Activated T-cell treated with anti-CD3 and anti-CD28 coated beads, Interleukin-2, amount 50 U/mL, for 24 hours (primary cell): ENCODE results near the gene C1orf52.

Experiments
- DNase-seq: peaks from one replicate; pipeline ENCODE4 v3.0.0-alpha.2; 2020
- H3K27ac Mint-ChIP-seq: 2 replicates; pipeline ENCODE4 v1.8.0; 2020; ENCODE audit warnings: mild to moderate bottlenecking, mixed read lengths
- H3K27me3 Mint-ChIP-seq: 2 replicates; pipeline ENCODE4 v1.8.0; 2020; ENCODE audit warnings: mixed read lengths
- H3K36me3 Mint-ChIP-seq: 2 replicates; pipeline ENCODE4 v1.8.0; 2020; ENCODE audit warnings: low read depth, mixed read lengths
- H3K4me1 Mint-ChIP-seq: 2 replicates; pipeline ENCODE4 v1.8.0; 2020; ENCODE audit warnings: low read depth, mixed read lengths
- H3K4me3 Mint-ChIP-seq: 2 replicates; pipeline ENCODE4 v1.8.0; 2020; ENCODE audit warnings: mild to moderate bottlenecking, moderate library complexity, mixed read lengths
- H3K9me3 Mint-ChIP-seq: 2 replicates; pipeline ENCODE4 v1.8.0; 2020; ENCODE audit warnings: mixed read lengths

Gene C1orf52

GRCh38 chr1:85230305-85230977 lies 29.0 kb downstream of the C1orf52 start:
- Mint-ChIP-seq H3K36me3 (no peaks in the 10 kb centered on the region), H3K4me3 (no peak overlapping the region), H3K4me1 (no peaks in the 10 kb centered on the region), H3K9me3 (no peaks in the 10 kb centered on the region), H3K27me3 (no peaks in the 10 kb centered on the region), H3K27ac (no peak overlapping the region)
- DNase-seq: no peak

GRCh38 chr1:85229574-85230097 lies 29.8 kb downstream of the C1orf52 start:
- H3K4me1 Mint-ChIP-seq: no peaks in the 10 kb centered on the region
- DNase-seq: no peak
- H3K36me3 Mint-ChIP-seq: no peaks in the 10 kb centered on the region
- no peaks in the 10 kb centered on the region for H3K9me3 Mint-ChIP-seq
- no peaks in the 10 kb centered on the region for H3K27me3 Mint-ChIP-seq
- no peak overlapping the region for H3K27ac Mint-ChIP-seq
- H3K4me3 Mint-ChIP-seq: no peak overlapping the region

GRCh38 chr1:85228972-85229371 lies 30.5 kb downstream of the C1orf52 start:
- Mint-ChIP-seq H3K9me3 (no peaks in the 10 kb centered on the region), H3K4me3 (no peak overlapping the region), H3K4me1 (no peaks in the 10 kb centered on the region), H3K27me3 (no peaks in the 10 kb centered on the region), H3K27ac (no peak overlapping the region), H3K36me3 (no peaks in the 10 kb centered on the region)
- DNase-seq: no peak

GRCh38 chr1:85225624-85226380 lies 33.7 kb downstream of the C1orf52 start:
- Mint-ChIP-seq H3K4me3 (no peak overlapping the region), H3K4me1 (no peaks in the 10 kb centered on the region), H3K36me3 (no peaks in the 10 kb centered on the region), H3K9me3 (no peaks in the 10 kb centered on the region), H3K27me3 (no peaks in the 10 kb centered on the region), H3K27ac (no peak overlapping the region)
- DNase-seq: no peak

GRCh38 chr1:85224734-85225623 lies 34.5 kb downstream of the C1orf52 start:
- Mint-ChIP-seq H3K27ac (no peak overlapping the region), H3K9me3 (no peaks in the 10 kb centered on the region), H3K4me1 (no peaks in the 10 kb centered on the region), H3K36me3 (no peaks in the 10 kb centered on the region), H3K27me3 (no peaks in the 10 kb centered on the region), H3K4me3 (no peak overlapping the region)
- DNase-seq: no peak

GRCh38 chr1:85224295-85224694 lies 35.2 kb downstream of the C1orf52 start:
- Mint-ChIP-seq H3K4me3 (no peak overlapping the region), H3K27me3 (no peaks in the 10 kb centered on the region), H3K27ac (no peak overlapping the region), H3K36me3 (no peaks in the 10 kb centered on the region), H3K9me3 (no peaks in the 10 kb centered on the region), H3K4me1 (no peaks in the 10 kb centered on the region)
- no peak for DNase-seq

- Mint-ChIP-seq H3K4me3 (no peak overlapping the region), H3K36me3 (no peaks in the 10 kb centered on the region), H3K27ac (no peak overlapping the region), H3K27me3 (no peaks in the 10 kb centered on the region), H3K9me3 (no peaks in the 10 kb centered on the region), H3K4me1 (no peaks in the 10 kb centered on the region)
- DNase-seq: no peak
Measured at GRCh38 chr1:85223334-85223733, 36.1 kb downstream of the C1orf52 start.

GRCh38 chr1:85220756-85221201 lies 38.7 kb downstream of the C1orf52 start:
- Mint-ChIP-seq H3K27ac (no peak overlapping the region), H3K27me3 (peaks cover 2% of the 10 kb centered on the region), H3K4me3 (no peak overlapping the region), H3K4me1 (no peaks in the 10 kb centered on the region), H3K9me3 (no peaks in the 10 kb centered on the region), H3K36me3 (no peaks in the 10 kb centered on the region)
- no peak for DNase-seq

- Mint-ChIP-seq H3K4me1 (no peaks in the 10 kb centered on the region), H3K4me3 (no peak overlapping the region), H3K36me3 (no peaks in the 10 kb centered on the region), H3K27me3 (peaks cover 5% of the 10 kb centered on the region), H3K27ac (no peak overlapping the region), H3K9me3 (no peaks in the 10 kb centered on the region)
- DNase-seq: no peak
Measured at GRCh38 chr1:85219853-85220610, 39.4 kb downstream of the C1orf52 start.

- DNase-seq: no peak
- H3K27me3 Mint-ChIP-seq: peaks cover 17% of the 10 kb centered on the region
- H3K4me3 Mint-ChIP-seq: no peak overlapping the region
Measured at GRCh38 chr1:85216697-85217096, 42.8 kb downstream of the C1orf52 start.

GRCh38 chr1:85214654-85215053 lies 44.8 kb downstream of the C1orf52 start:
- Mint-ChIP-seq H3K36me3 (no peaks in the 10 kb centered on the region), H3K27me3 (peaks cover 23% of the 10 kb centered on the region), H3K4me3 (no peak overlapping the region), H3K9me3 (no peaks in the 10 kb centered on the region), H3K27ac (no peak overlapping the region), H3K4me1 (no peaks in the 10 kb centered on the region)
- DNase-seq: no peak

More at GRCh38 chr1:85216697-85217096, 42.8 kb downstream of the C1orf52 start:
- no peak overlapping the region for H3K27ac Mint-ChIP-seq
- H3K4me1 Mint-ChIP-seq: no peaks in the 10 kb centered on the region
- no peaks in the 10 kb centered on the region for H3K9me3 Mint-ChIP-seq
- no peaks in the 10 kb centered on the region for H3K36me3 Mint-ChIP-seq

GRCh38 chr1:85208488-85208887 lies 51.0 kb downstream of the C1orf52 start:
- Mint-ChIP-seq H3K9me3 (no peaks in the 10 kb centered on the region), H3K27ac (no peak overlapping the region), H3K36me3 (no peaks in the 10 kb centered on the region), H3K4me3 (no peak overlapping the region), H3K27me3 (peaks cover 37% of the 10 kb centered on the region), H3K4me1 (no peaks in the 10 kb centered on the region)
- no peak for DNase-seq

- Mint-ChIP-seq H3K4me3 (no peak overlapping the region), H3K27me3 (peaks cover 30% of the 10 kb centered on the region), H3K27ac (no peak overlapping the region), H3K4me1 (peaks cover 21% of the 10 kb centered on the region), H3K9me3 (no peaks in the 10 kb centered on the region), H3K36me3 (peaks cover 7% of the 10 kb centered on the region)
- DNase-seq: no peak
Measured at GRCh38 chr1:85203573-85204171, 55.8 kb downstream of the C1orf52 start.
